Myocyte (in vitro differentiated cells): ENCODE results near the gene KLHL18. TPM values are rescaled to one million over a fixed set of nuclear protein-coding genes. Genes with fewer than 3 reads are reported as not detected.

Experiments
- DNase-seq: peaks from one replicate; pipeline ENCODE4 v3.0.0-alpha.2; 2012; ENCODE audit warnings: low read depth
- total RNA-seq: library from RNA; depleted of rRNA; stranded (reverse); fragments of >200 nt; gene quantifications from 2 replicates; pipeline ENCODE4 v1.2.3, GENCODE V29; 2014

KLHL18 gene
- total RNA-seq, 1 donor from 2014 or later = 32.7 TPM

DNA sequence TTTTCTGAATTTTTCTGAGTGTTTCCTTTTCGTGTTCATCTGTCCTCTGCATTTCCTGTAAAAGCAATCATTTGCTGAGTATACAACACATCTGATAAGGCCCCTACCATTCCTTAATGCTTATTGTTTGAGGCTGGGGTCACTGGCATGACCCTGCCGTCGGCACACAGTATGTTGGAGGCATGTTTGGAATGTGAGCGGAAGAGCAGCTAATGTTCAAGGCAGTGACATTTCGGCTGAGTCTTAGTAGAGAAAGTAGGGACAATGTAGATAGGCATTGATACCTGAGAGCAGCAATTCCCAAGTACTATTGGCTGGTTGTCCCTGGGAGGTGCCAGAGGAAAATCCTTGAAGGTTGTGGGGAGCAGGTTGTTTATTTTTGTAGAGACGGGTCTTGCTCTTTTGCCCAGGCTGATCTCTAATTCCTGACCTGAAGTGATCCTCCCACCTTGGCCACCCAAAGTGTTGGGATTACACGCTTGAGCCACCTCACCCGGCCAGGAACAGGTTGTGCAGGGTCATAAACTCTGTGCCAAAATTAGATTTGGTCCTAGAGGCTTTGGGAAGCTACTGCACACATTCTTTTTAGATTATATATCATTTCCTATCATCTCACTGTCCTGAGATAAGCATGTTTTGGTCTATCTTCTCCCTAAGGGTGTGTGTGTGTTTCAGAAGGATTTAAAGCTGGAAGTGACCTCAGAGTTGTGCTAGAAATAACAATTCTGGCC lies 111.6 kb downstream of the KLHL18 start:
- peak; percentile 46 for DNase-seq

DNA sequence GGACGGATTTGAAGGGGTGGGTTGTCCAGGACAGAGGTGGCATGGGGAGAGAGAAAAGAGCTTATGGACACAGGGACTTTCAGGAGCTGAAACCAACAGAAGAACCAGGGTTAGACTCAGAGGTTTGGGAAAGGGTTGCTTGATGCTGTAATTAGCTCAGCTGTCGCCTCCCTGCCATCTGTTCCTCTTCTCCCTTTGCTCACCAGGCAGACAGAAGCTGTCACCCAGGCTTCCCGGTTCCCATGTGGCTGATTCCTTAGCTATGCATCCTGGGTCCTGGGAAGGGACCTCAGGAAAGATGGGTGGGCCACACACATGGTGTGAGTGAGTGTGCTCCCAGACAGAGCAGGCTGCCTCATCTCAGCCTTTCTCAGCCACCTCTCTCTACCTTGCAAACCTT lies 112.1 kb downstream of the KLHL18 start:
- peak; percentile 90 for DNase-seq

Other genes starting within 250 kb of the KLHL18 start
- 31.3 and 32.3 TPM in 2 replicates for gene SETD2, start 118.8 kb upstream of the KLHL18 start, total RNA-seq
- 6.9 and 8.9 TPM in 2 replicates for gene KIF9, start 145 bp upstream of the KLHL18 start, total RNA-seq
- 19.0 and 19.6 TPM in 2 replicates for gene PTPN23, start 98.1 kb downstream of the KLHL18 start, total RNA-seq
- 77.3 and 98.8 TPM in 2 replicates for gene SCAP, start 193.0 kb downstream of the KLHL18 start, total RNA-seq
- 20.7 and 26.7 TPM in 2 replicates for gene ELP6, start 230.8 kb downstream of the KLHL18 start, total RNA-seq